GM19438 (cell line): ENCODE results near the gene ZNF837.
"Not testable (repeated sequence)": the region's sequence is repeated elsewhere in the genome, so short reads cannot be mapped to it uniquely, and the experiment has no call there.

ENCODE experiments used
- ATAC-seq: cut with Tn5 transposase; IDR thresholded peaks from one replicate; pipeline ENCODE4 v1.9.1; 2021; ENCODE audit warnings: low read depth; ENCODE audit not compliant: unreplicated experiment

ZNF837 gene

DNA sequence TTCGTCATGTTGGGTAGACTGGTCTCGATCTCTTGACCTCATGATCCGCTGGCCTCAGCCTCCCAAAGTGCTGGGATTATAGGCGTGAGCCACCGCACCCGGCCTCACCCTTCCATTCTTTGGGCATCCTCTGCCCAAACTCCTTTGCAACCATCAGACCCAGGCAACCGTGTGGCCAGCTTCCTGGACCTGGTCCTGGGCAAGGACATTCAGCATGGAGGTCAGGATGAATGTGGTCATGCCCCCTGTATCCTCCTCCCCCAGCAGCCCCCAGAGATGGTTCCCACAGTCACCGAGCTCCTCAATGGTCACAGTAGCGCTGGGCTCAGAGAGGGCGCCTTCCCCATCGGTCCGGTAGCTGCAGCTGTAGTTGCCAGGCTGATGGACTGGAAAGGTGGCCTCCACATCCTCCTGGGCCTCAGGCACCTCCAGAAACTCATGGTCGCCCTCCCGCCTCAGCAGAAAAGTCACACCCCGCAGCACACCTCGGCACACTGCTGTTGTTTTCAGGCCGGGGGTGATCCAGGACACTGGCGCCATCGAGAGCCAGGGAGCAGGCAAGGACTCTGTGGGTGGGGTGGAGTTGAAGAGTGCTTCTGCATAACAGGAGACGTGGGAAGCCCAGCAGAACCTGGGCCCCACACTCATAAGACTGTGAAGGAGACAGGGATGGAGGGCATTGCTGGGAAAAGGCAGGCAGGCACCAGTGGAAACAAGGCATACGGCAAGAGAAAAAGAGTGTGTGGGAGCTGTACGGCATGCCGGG lies 28.7 kb downstream of the ZNF837 start:
- no peak for ATAC-seq

- no peak for ATAC-seq
Observed at GRCh38 chr19:58351558-58351878, 29.3 kb downstream of the ZNF837 start.

- no peak for ATAC-seq
Observed at GRCh38 chr19:58350871-58351557, 29.8 kb downstream of the ZNF837 start.

GRCh38 chr19:58350001-58350861 lies 30.6 kb downstream of the ZNF837 start:
- no peak for ATAC-seq

DNA sequence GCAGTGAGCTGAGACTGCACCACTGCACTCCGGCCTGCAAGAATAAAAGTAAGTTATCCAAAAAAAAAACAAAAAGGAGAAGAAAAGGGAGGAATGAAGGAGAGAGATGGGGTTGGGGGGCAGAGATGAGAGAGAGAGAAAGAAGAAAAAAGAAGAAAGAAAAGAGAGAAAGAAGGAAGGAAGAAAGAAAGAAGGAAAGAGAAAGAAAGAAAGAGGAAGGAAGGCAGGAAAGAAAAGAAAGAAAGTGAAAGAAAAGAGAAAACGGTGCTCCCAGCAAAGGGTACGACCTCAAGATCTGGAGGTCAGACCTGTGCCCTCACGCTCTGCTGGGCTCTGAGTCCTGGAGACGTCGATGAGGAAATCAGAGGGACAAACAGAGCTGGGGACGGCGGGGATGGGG lies 31.2 kb downstream of the ZNF837 start:
- no peak for ATAC-seq

DNA sequence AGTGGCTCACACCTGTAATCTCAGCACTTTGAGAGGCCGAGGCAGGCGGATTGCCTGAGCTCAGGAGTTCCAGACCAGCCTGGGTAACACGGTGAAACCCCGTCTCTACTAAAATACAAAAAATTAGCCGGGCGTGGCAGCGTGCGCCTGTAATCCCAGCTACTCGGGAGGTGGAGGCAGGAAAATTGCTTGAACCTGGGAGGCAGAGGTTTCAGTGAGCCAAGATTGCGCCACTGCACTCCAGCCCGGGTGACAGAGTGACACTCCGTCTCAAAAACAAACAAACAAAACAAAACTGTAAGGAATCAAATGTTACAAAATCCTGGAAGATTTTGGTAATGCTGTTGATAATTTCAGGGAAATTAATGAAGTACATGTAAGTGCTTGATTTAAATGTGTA lies 32.8 kb downstream of the ZNF837 start:
- not testable (repeated sequence) for ATAC-seq

DNA sequence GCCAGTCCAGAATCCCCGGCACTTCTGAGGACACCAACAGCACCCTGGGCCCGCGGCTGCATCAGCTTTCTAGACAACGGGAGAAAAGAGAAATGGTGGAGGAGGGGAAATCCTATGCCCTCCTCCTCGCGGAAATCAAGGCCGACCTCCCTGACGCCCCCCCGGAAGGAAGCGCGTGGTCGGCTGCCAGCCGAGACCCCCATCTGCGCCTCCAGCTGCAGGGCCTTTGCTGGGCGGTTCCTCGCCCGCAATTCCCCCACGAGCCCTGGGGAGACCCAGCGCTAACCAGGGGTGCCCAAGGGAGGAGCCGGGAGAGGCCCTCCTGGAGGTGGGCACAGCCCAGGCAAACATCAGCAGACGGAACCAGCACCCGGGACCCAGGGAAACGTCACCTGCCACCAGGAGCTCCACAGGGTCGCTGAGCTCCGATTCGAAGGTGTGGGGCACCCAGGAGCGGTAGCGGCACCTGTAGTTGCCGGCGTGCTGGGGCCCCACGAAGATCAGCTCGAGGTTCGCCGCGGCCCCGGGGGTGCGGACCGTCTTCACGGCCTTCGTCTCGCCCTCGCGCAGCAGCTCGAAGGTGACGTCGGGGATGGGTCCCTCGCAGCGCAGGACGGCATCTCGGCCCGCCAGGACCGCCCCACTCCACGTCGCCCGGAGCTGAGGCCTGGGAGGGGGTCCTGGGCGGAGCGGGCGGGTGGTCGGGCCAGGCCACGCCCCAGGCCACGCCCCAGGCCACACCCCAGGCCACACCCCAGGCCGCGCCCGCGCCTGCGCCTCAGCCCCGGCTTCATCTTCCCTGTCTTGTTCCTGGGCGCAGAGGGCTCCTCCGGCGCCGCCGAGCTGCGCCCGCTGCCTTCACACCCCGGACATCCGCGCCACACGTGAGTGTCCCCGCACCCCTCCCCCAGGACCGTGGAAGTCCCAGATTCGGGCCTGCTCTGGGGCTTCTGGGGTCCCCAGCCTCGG lies 33.6 kb downstream of the ZNF837 start:
- ATAC-seq = peak; percentile 85

- no peak for ATAC-seq
Observed at GRCh38 chr19:58345558-58345957, 35.3 kb downstream of the ZNF837 start.

- no peak for ATAC-seq
Observed at GRCh38 chr19:58338825-58339558, 41.8 kb downstream of the ZNF837 start.

DNA sequence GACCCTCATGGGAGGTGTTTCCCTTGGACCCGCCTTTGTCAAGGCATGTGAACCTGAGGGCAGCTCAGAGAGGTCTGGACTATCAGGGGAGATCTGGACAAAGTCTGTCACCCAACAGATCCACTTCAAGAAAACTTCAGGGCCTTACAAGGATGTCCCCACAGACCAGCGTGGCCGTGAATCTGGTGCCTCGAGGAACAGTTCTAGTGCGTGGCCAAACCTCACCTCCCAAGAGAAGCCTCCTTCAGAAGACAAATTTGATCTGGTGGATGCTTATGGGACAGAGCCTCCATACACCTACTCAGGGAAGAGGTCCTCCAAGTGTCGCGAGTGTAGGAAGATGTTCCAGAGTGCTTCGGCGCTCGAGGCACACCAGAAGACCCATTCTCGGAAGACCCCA lies 42.5 kb downstream of the ZNF837 start:
- no peak for ATAC-seq

DNA sequence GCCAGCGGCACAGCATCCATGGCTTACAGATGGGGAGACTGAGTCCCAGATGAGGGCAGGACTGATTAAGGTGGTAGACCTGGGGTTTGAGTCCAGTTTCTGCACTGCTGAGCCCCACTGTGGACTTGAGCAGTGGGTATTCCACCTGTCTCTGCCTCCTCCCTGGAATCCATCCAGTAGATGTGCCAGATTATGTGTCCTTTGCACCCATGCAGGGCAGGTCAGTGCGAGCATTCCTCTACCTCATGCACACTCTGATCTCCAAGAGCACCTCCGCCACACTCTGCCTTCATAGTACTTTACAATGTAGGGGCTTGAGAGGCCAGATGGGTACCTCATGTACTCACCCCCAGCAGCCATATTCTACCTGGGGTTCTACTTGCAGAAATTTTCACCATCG lies 44.0 kb downstream of the ZNF837 start:
- no peak for ATAC-seq

DNA sequence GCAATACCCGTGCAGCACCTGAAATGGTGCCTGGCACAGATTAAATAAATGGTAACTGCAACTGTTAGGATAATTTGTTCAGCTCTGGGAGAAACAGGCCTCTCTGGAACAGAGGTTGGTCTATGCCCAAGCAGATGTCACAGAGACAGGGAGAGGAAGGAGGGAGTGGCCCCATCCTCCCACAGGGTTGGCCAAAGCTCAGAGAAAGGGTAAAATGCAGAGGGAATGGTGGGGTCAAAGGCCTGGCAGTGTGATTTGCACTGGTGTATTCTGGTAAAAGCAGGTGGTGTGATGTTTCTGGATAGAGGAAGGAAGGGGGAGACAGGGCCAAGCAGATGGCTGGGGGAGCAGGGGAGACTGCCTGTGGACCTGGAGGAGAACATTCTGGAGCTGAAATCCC lies 44.6 kb downstream of the ZNF837 start:
- ATAC-seq = no peak

DNA sequence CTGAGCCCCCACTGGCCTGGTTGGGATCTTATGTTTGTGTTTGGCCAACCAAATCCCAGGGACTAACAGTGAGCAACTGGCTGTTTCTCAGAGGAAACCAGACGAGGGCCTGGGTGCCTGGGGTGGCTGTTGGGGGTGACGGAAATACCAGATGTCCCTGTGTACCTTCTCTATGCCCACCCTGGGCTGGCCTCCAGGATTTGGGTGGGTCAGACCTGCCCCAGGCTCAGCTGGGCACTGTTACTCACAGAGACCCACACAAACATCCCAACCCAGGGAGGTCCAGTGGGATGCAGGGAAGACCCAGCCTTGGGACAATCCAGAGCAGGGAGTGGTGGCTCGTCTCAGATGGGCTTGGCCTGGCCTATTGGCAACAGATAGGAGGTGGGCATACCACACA lies 45.2 kb downstream of the ZNF837 start:
- no peak for ATAC-seq

DNA sequence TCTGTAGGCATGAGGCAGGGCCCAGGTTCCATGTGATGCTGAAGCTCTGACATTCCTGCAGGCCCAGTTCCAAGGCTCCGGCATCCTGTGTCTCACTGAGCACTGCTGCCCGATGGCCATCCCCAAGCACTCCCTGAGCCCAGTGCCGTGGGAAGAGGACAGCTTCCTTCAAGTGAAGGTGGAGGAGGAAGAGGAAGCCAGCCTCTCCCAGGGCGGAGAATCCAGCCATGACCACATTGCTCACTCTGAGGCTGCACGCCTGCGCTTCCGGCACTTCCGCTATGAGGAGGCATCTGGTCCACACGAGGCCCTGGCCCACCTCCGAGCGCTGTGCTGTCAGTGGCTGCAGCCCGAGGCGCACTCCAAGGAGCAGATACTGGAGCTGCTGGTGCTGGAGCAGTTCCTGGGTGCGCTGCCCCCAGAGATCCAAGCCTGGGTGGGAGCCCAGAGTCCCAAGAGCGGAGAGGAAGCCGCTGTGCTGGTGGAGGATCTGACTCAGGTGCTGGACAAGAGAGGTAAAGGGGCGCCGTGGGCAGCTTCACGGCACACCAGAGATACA lies 46.1 kb downstream of the ZNF837 start:
- ATAC-seq = no peak

- ATAC-seq = no peak
Observed at GRCh38 chr19:58332697-58333096, 48.1 kb downstream of the ZNF837 start.

GRCh38 chr19:58330458-58330857 lies 50.4 kb downstream of the ZNF837 start:
- ATAC-seq = no peak

GRCh38 chr19:58328999-58329398 lies 51.8 kb downstream of the ZNF837 start:
- ATAC-seq = no peak

- peak; percentile 88 for ATAC-seq
Observed at GRCh38 chr19:58326914-58327726, 53.7 kb downstream of the ZNF837 start, which contains the start of gene ZSCAN22. Gene ZSCAN22 (plus strand): TSS chr19:58326994. CDS start chr19:58334803, 7,809 bp downstream.
